Neural cell (in vitro differentiated cells): ENCODE data around the gene GPANK1.

Source experiments
- CTCF ChIP-seq: fragments of 450-650 bp; IDR thresholded peaks from 2 replicates; pipeline ENCODE4 v1.5.1; 2014; ENCODE audit warnings: antibody characterized with exemption, mild to moderate bottlenecking, moderate library complexity; ENCODE audit not compliant: poor library complexity, severe bottlenecking
- EZH2 ChIP-seq: fragments of 200-600, 300-800 bp; shearing (Covaris generic), sonication (generic); IDR thresholded peaks from 2 replicates; pipeline ENCODE4 v1.6.1; 2014; ENCODE audit warnings: antibody characterized with exemption, low read length, borderline replicate concordance, mild to moderate bottlenecking; ENCODE audit not compliant: insufficient read depth, poor library complexity, severe bottlenecking
- POLR2AphosphoS5 ChIP-seq: IDR thresholded peaks from 2 replicates; pipeline ENCODE4 v1.6.1; 2012
- REST ChIP-seq: IDR thresholded peaks from 2 replicates; pipeline ENCODE4 v1.6.1; 2012; ENCODE audit warnings: borderline replicate concordance

- TF ChIP-seq EZH2 (no peak), POLR2AphosphoS5 (no peak), CTCF (no peak), REST (no peak)
These were observed 47.5 kb upstream of the GPANK1 start for GRCh38 chr6:31712296-31712695.
